OCI-LY3 (cell line): ENCODE data around the gene PLB1.

Experiments
- H2AFZ ChIP-seq: fragments of 200-600, 300-600 bp; shearing (Covaris generic); 2 replicates; pipeline ENCODE4 v1.6.0; 2014; ENCODE audit warnings: antibody characterized with exemption, low read depth, low read length
- H3K27ac ChIP-seq: fragments of 200-600, 300-600 bp; sonication (generic); 2 replicates; pipeline ENCODE4 v1.5.1; 2014; ENCODE audit warnings: mild to moderate bottlenecking, low read length, moderate library complexity, mixed read lengths
- H3K27me3 ChIP-seq: fragments of 200-600, 300-600 bp; sonication (generic); 2 replicates; pipeline ENCODE4 v1.6.1; 2014; ENCODE audit warnings: low read depth, low read length, mixed read lengths
- H3K36me3 ChIP-seq: fragments of 200-600, 300-600 bp; sonication (generic); replicated peaks from 2 replicates; pipeline ENCODE3; 2014; ENCODE audit warnings: low read depth, low read length, mixed read lengths
- H3K4me1 ChIP-seq: fragments of 300-600, 200-600 bp; sonication (generic); 2 replicates; pipeline ENCODE4 v1.6.1; 2014; ENCODE audit warnings: low read length, mixed read lengths
- H3K4me2 ChIP-seq: fragments of 200-600, 300-600 bp; sonication (generic); 2 replicates; pipeline ENCODE4 v1.6.1; 2014; ENCODE audit warnings: low read length, mixed read lengths
- H3K4me3 ChIP-seq: fragments of 300-600, 200-600 bp; sonication (generic); 2 replicates; pipeline ENCODE4 v1.5.1; 2014; ENCODE audit warnings: antibody characterized with exemption, mild to moderate bottlenecking, low read length, moderate library complexity
- H3K79me2 ChIP-seq: fragments of 300-600, 200-600 bp; shearing (Covaris generic); 2 replicates; pipeline ENCODE4 v1.6.1; 2014; ENCODE audit warnings: mild to moderate bottlenecking, low read length, mixed read lengths
- H3K9ac ChIP-seq: fragments of 300-600, 200-600 bp; shearing (Covaris generic); 2 replicates; pipeline ENCODE4 v1.6.0; 2014; ENCODE audit warnings: mild to moderate bottlenecking, low read length, moderate library complexity
- H3K9me3 ChIP-seq: fragments of 200-600, 300-600 bp; shearing (Covaris generic); 2 replicates; pipeline ENCODE4 v1.6.1; 2014; ENCODE audit warnings: low read length, mixed read lengths; ENCODE audit not compliant: insufficient read depth
- H4K20me1 ChIP-seq: fragments of 200-600, 300-600 bp; sonication (generic); 2 replicates; pipeline ENCODE4 v1.6.1; 2016; ENCODE audit warnings: low read length, mixed read lengths; ENCODE audit not compliant: insufficient read depth
- EZH2phosphoT487 ChIP-seq: fragments of 200-600 bp; shearing (Covaris generic); IDR thresholded peaks from 2 replicates; pipeline ENCODE4 v1.6.1; 2018; ENCODE audit warnings: antibody characterized with exemption, mixed run types, low read depth
- TF ChIP-seq, protein P1 (sequence below): fragments of 200-600, 300-600 bp; sonication (generic); IDR thresholded peaks from 2 replicates; pipeline ENCODE4 v1.5.1; 2014; ENCODE audit warnings: antibody characterized with exemption, low read length, low read depth

The PLB1 gene

DNA sequence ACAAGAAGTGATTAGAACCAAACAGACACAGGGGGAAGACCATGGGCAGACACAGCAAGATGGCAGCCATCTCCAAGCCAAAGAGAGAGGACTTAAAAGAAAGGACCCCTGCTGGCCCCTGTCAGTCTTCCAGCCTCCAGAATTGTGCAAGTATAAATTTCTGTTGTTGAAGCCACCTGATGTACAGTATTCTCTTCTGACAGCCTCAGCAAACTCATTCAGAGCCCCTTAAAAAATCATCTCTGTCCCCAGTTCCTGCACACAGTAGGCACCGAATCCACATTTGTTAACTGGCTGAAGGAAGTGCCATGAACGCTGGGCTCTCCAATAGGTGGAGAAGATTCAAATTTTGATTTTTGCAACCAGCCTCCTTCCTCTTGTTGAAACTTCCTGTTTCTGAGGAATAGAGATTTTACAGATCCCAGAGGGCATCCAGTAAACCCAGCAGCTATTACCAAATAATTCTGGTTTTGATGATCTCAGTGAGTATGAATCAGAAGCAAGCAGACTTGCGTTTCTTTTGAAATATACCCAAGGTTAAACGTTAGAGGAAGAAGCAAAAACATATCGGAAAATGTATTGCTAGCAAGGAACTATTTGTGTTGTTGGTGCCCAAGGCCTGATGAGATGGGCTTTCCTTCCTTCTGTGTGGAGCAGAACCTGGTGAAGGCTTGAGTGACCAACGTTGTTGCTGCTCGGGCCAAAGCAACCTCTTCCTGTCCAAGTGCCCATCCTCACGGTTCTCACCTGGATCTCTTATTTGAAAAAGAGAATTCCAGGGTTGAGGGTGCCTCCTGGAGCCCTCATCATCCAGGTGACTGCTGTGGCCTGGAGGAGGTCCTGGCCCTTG lies 47.7 kb upstream of the PLB1 start:
- no peak overlapping the region for H2AFZ ChIP-seq
- no peak overlapping the region for H3K9ac ChIP-seq
- H3K4me2 ChIP-seq = no peak overlapping the region
- H3K27me3 ChIP-seq = peaks cover 4% of the 10 kb centered on the region; the same call in 1 of the 2 replicates
- H3K9me3 ChIP-seq = no peaks in the 10 kb centered on the region
- peaks cover 17% of the 10 kb centered on the region for H3K4me1 ChIP-seq
- H3K27ac ChIP-seq = no peak overlapping the region
- H3K79me2 ChIP-seq = no peaks in the 10 kb centered on the region
- no peaks in the 10 kb centered on the region for H4K20me1 ChIP-seq
- H3K4me3 ChIP-seq = no peak overlapping the region
- H3K36me3 ChIP-seq = no peaks in the 10 kb centered on the region
- TF ChIP-seq, protein P1, sequence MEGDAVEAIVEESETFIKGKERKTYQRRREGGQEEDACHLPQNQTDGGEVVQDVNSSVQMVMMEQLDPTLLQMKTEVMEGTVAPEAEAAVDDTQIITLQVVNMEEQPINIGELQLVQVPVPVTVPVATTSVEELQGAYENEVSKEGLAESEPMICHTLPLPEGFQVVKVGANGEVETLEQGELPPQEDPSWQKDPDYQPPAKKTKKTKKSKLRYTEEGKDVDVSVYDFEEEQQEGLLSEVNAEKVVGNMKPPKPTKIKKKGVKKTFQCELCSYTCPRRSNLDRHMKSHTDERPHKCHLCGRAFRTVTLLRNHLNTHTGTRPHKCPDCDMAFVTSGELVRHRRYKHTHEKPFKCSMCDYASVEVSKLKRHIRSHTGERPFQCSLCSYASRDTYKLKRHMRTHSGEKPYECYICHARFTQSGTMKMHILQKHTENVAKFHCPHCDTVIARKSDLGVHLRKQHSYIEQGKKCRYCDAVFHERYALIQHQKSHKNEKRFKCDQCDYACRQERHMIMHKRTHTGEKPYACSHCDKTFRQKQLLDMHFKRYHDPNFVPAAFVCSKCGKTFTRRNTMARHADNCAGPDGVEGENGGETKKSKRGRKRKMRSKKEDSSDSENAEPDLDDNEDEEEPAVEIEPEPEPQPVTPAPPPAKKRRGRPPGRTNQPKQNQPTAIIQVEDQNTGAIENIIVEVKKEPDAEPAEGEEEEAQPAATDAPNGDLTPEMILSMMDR = no peak
- TF ChIP-seq EZH2phosphoT487 = no peak

DNA sequence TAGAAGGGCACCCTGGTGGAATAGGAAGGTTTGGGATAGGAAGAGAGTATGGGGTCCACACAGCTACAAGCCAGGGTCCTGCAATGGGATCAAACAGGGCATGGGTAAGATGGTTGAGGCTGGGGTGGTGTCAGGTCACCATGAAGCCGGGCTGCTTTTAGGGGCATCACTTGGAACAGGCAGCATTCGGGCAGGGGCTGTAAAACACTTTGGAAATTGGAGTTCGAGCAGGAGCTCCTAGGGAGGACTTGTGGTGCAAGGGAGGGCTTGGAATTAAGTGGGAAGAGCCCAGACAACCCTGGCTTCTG lies 47.1 kb upstream of the PLB1 start:
- Histone ChIP-seq H4K20me1 (no peaks in the 10 kb centered on the region), H2AFZ (no peak overlapping the region), H3K4me1 (peaks cover 17% of the 10 kb centered on the region), H3K4me2 (no peak overlapping the region), H3K36me3 (no peaks in the 10 kb centered on the region), H3K4me3 (no peak overlapping the region), H3K79me2 (no peaks in the 10 kb centered on the region), H3K27ac (no peak overlapping the region), H3K9ac (no peak overlapping the region), H3K27me3 (peaks cover 4% of the 10 kb centered on the region; the same call in 1 of the 2 replicates), H3K9me3 (no peaks in the 10 kb centered on the region)
- TF ChIP-seq, protein P1 = no peak
- TF ChIP-seq EZH2phosphoT487 = no peak

DNA sequence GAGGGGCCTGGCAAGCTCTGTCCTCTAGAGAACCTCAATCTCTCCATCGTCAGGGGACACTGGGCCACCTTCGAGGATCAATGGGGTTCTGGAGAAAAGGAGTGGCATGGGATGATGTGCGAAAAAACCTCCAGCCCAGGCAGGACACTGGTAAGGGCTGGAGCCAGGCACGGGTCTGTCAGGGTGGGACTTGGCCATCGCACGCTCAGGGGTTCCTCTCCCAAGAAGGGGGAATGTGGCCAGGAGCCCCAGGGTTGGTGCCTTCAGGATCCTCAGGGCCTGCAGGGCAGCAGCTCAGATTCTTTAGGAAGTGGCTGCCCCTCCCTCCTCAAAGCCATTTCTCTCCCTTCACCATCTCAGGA lies 46.8 kb upstream of the PLB1 start:
- Histone ChIP-seq H4K20me1 (no peaks in the 10 kb centered on the region), H3K27me3 (peaks cover 4% of the 10 kb centered on the region; the same call in 1 of the 2 replicates), H3K9me3 (no peaks in the 10 kb centered on the region), H3K4me3 (no peak overlapping the region), H3K36me3 (no peaks in the 10 kb centered on the region), H3K4me1 (peaks cover 17% of the 10 kb centered on the region), H3K79me2 (no peaks in the 10 kb centered on the region), H3K27ac (no peak overlapping the region), H3K9ac (no peak overlapping the region), H3K4me2 (no peak overlapping the region), H2AFZ (no peak overlapping the region)
- TF ChIP-seq, protein P1 = no peak
- TF ChIP-seq EZH2phosphoT487 = no peak

DNA sequence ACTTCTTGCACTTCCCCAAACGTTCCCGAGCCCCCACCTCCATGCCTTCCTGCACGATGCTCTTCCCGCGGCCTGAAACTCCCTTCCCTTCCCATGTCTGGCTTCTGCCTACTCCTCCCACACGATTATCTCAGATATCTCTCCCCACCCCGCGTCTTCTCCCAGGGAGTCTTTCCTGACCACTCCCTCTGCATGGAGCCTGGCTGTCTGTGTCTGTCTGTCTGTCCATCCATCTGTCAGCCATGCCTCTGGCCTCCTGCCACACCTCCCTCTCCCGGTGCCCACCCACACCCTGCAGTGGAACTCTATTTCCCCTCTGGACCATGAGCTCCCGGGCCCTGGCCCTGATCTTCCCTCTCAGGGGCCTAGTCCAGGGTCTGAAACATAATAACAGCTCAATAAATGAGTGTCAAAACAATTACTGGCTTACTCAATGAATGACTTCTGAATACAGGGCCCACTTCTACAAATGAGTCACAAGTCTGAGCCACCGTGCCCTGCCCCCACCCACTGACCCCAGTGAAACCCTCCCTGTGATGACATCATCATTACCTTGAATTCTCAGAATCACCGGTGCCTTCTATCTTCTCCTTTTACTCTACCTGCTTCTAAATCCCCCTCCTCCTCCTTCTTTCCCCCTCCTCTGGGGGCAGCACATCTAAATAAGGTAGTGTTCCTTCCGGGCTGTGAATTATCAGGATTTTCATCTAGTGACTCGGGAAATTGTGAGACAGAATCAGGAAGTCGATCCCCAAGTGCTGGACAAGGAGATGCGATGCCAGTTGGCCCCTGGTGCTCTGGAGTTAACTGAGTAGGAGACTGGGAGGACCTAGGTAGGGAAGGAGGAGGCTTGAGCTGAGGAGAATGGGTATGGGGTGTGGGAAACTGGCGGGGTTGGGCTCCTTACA lies 46.1 kb upstream of the PLB1 start:
- Histone ChIP-seq H3K27me3 (no peaks in the 10 kb centered on the region), H3K4me2 (peak overlapping the region; percentile 33), H3K4me1 (peaks cover 17% of the 10 kb centered on the region), H3K79me2 (no peaks in the 10 kb centered on the region), H2AFZ (no peak overlapping the region), H4K20me1 (no peaks in the 10 kb centered on the region), H3K4me3 (no peak overlapping the region), H3K27ac (no peak overlapping the region), H3K9ac (no peak overlapping the region), H3K9me3 (no peaks in the 10 kb centered on the region), H3K36me3 (no peaks in the 10 kb centered on the region)
- no peak for TF ChIP-seq EZH2phosphoT487
- TF ChIP-seq, protein P1 = no peak
